ENCODE data around the gene NKAIN2. TPM values are rescaled to one million over a fixed set of nuclear protein-coding genes. Genes with fewer than 3 reads are reported as not detected.
A peak's percentile ranks its signal among the peaks of the same experiment; 100 is the strongest.

Gene NKAIN2
- total RNA-seq, 1 donor from 2014 or later = 4.0 TPM

- peaks cover 6% of the 10 kb centered on the region for H3K9me3 Mint-ChIP-seq (ENCODE audit: low read depth)
- H3K36me3 Mint-ChIP-seq (ENCODE audit: low read depth) = no peaks in the 10 kb centered on the region
- no peak overlapping the region for H3K4me3 Mint-ChIP-seq (ENCODE audit: unreplicated experiment)
- H3K27me3 Mint-ChIP-seq (ENCODE audit: low read depth) = no peaks in the 10 kb centered on the region
- H3K4me1 Mint-ChIP-seq (ENCODE audit: low read depth) = peaks cover 5% of the 10 kb centered on the region
- H3K27ac Mint-ChIP-seq (ENCODE audit: unreplicated experiment) = no peak overlapping the region
- no peak for TF ChIP-seq CTCF (IDR thresholded peaks at IDR 0.05)
- no peak for DNase-seq (ENCODE audit: low spot score)
Observed at GRCh38 chr6:124661097-124661661, 857.5 kb downstream of the NKAIN2 start.

GRCh38 chr6:124668028-124668427 lies 864.4 kb downstream of the NKAIN2 start:
- peaks cover 3% of the 10 kb centered on the region for H3K36me3 Mint-ChIP-seq (ENCODE audit: low read depth)
- no peak overlapping the region for H3K27ac Mint-ChIP-seq (ENCODE audit: unreplicated experiment)
- H3K4me1 Mint-ChIP-seq (ENCODE audit: low read depth) = peaks cover 42% of the 10 kb centered on the region
- no peak for TF ChIP-seq CTCF (IDR thresholded peaks at IDR 0.05)
- no peak overlapping the region for H3K4me3 Mint-ChIP-seq (ENCODE audit: unreplicated experiment)
- no peak for DNase-seq (ENCODE audit: low spot score)
- H3K27me3 Mint-ChIP-seq (ENCODE audit: low read depth) = no peaks in the 10 kb centered on the region
- H3K9me3 Mint-ChIP-seq (ENCODE audit: low read depth) = peaks cover 6% of the 10 kb centered on the region

- peaks cover 14% of the 10 kb centered on the region for H3K36me3 Mint-ChIP-seq (ENCODE audit: low read depth)
- no peak for TF ChIP-seq CTCF (IDR thresholded peaks at IDR 0.05)
- no peak overlapping the region for H3K4me3 Mint-ChIP-seq (ENCODE audit: unreplicated experiment)
- peak overlapping the region; percentile 84 for H3K27ac Mint-ChIP-seq (ENCODE audit: unreplicated experiment)
- no peak for DNase-seq (ENCODE audit: low spot score)
- H3K4me1 Mint-ChIP-seq (ENCODE audit: low read depth) = peaks cover 45% of the 10 kb centered on the region
- H3K9me3 Mint-ChIP-seq (ENCODE audit: low read depth) = peaks cover 17% of the 10 kb centered on the region
- no peaks in the 10 kb centered on the region for H3K27me3 Mint-ChIP-seq (ENCODE audit: low read depth)
Observed at GRCh38 chr6:124669713-124670480, 866.2 kb downstream of the NKAIN2 start.

- no peaks in the 10 kb centered on the region for H3K27me3 Mint-ChIP-seq (ENCODE audit: low read depth)
- peaks cover 19% of the 10 kb centered on the region for H3K36me3 Mint-ChIP-seq (ENCODE audit: low read depth)
- no peak overlapping the region for H3K27ac Mint-ChIP-seq (ENCODE audit: unreplicated experiment)
- DNase-seq (ENCODE audit: low spot score) = no peak
- H3K4me1 Mint-ChIP-seq (ENCODE audit: low read depth) = peaks cover 53% of the 10 kb centered on the region
- no peak overlapping the region for H3K4me3 Mint-ChIP-seq (ENCODE audit: unreplicated experiment)
- TF ChIP-seq CTCF (IDR thresholded peaks at IDR 0.05) = no peak
- H3K9me3 Mint-ChIP-seq (ENCODE audit: low read depth) = peaks cover 17% of the 10 kb centered on the region
Observed at GRCh38 chr6:124670801-124671200, 867.1 kb downstream of the NKAIN2 start.

- DNase-seq (ENCODE audit: low spot score) = no peak
- TF ChIP-seq CTCF (IDR thresholded peaks at IDR 0.05) = no peak
- Mint-ChIP-seq H3K4me1 (ENCODE audit: low read depth) (peaks cover 58% of the 10 kb centered on the region), H3K4me3 (ENCODE audit: unreplicated experiment) (no peak overlapping the region), H3K27me3 (ENCODE audit: low read depth) (no peaks in the 10 kb centered on the region), H3K9me3 (ENCODE audit: low read depth) (peaks cover 20% of the 10 kb centered on the region), H3K27ac (ENCODE audit: unreplicated experiment) (no peak overlapping the region), H3K36me3 (ENCODE audit: low read depth) (peaks cover 21% of the 10 kb centered on the region)
Observed at GRCh38 chr6:124671324-124671723, 867.7 kb downstream of the NKAIN2 start.
